Measurements from ENCODE around the gene SUGP1. TPM values are rescaled to one million over a fixed set of nuclear protein-coding genes. Genes with fewer than 3 reads are reported as not detected.

The SUGP1 gene
- total and polyA plus RNA-seq, 5 donors from 2014 or later, result 22.7 to 72.5 (median 29.2) TPM

DNA sequence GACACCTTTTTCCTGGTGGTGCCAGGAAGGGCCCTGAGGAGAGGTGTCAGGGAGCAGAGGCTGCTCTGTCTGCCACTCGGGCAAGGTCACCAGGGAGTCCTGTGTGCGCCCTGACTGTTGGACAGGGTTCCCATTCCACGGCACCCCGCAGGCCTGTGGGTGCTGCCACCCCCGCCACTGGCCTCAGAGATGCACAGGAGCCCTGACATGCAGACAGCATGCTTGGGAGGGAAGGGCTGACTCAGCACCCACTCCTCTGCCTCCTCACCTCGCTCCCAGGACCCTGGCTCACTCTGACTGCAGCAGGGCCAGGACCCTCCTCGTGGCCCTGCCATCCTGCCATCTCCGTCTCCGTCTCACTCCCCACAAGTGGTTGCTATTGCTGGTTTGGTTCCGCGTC, 25.7 kb upstream of the SUGP1 start:
- no peak overlapping the region for H3K4me3 Mint-ChIP-seq
- no peak overlapping the region for H3K27ac ChIP-seq (ENCODE audit: insufficient read depth, low read length, poor library complexity, severe bottlenecking)
- H3K36me3 Mint-ChIP-seq, result peaks cover 26% of the 10 kb centered on the region

GRCh38 chr19:19345232-19345631, 24.9 kb upstream of the SUGP1 start:
- H3K4me3 Mint-ChIP-seq, result peak overlapping the region in 1 of 4 donors; percentile 22
- Histone ChIP-seq H3K27me3 (ENCODE audit: control insufficient read depth, insufficient read depth, low read length) (no peaks in the 10 kb centered on the region), H3K9me3 (ENCODE audit: control insufficient read depth in 2 of 2, low read length in 2 of 2) (no peaks in the 10 kb centered on the region), H3K4me3 (ENCODE audit: low read depth, low read length) (no peak overlapping the region), H3K4me1 (ENCODE audit: control insufficient read depth, insufficient read depth, low read length, poor library complexity, severe bottlenecking) (no peaks in the 10 kb centered on the region), H3K27ac (ENCODE audit: insufficient read depth, low read length, poor library complexity, severe bottlenecking) (no peak overlapping the region), H3K36me3 (ENCODE audit: control insufficient read depth, insufficient read depth, low read length) (peaks cover 77% of the 10 kb centered on the region)
- DNase-seq (no peak), ATAC-seq (ENCODE audit: low read depth in 2 of 2) (no peak)
- no peaks in the 10 kb centered on the region for H3K9me3 Mint-ChIP-seq
- no peaks in the 10 kb centered on the region for H3K4me1 Mint-ChIP-seq
- H3K27me3 Mint-ChIP-seq, result no peaks in the 10 kb centered on the region
- H3K36me3 Mint-ChIP-seq, result peaks cover 26% of the 10 kb centered on the region
- H3K27ac Mint-ChIP-seq, result no peak overlapping the region

More for the DNA sequence above, 25.7 kb upstream of the SUGP1 start:
- Histone ChIP-seq H3K36me3 (ENCODE audit: control insufficient read depth, insufficient read depth, low read length) (peaks cover 72% of the 10 kb centered on the region), H3K9me3 (ENCODE audit: control insufficient read depth in 2 of 2, low read length in 2 of 2) (no peaks in the 10 kb centered on the region), H3K4me1 (ENCODE audit: control insufficient read depth, insufficient read depth, low read length, poor library complexity, severe bottlenecking) (no peaks in the 10 kb centered on the region), H3K4me3 (ENCODE audit: low read depth, low read length) (no peak overlapping the region), H3K27me3 (ENCODE audit: control insufficient read depth, insufficient read depth, low read length) (no peaks in the 10 kb centered on the region)
- H3K27ac Mint-ChIP-seq, result no peak overlapping the region
- ATAC-seq (ENCODE audit: low read depth in 2 of 2) (no peak), DNase-seq (no peak)
- no peaks in the 10 kb centered on the region for H3K27me3 Mint-ChIP-seq
- no peaks in the 10 kb centered on the region for H3K9me3 Mint-ChIP-seq
- H3K4me1 Mint-ChIP-seq, result no peaks in the 10 kb centered on the region

GRCh38 chr19:19343762-19344161, 23.5 kb upstream of the SUGP1 start:
- Mint-ChIP-seq H3K27ac (no peak overlapping the region), H3K9me3 (no peaks in the 10 kb centered on the region), H3K4me1 (no peaks in the 10 kb centered on the region), H3K4me3 (no peak overlapping the region), H3K27me3 (no peaks in the 10 kb centered on the region), H3K36me3 (peaks cover 21% of the 10 kb centered on the region)
- Histone ChIP-seq H3K4me3 (ENCODE audit: low read depth, low read length) (no peak overlapping the region), H3K27ac (ENCODE audit: insufficient read depth, low read length, poor library complexity, severe bottlenecking) (no peak overlapping the region), H3K27me3 (ENCODE audit: control insufficient read depth, insufficient read depth, low read length) (no peaks in the 10 kb centered on the region), H3K36me3 (ENCODE audit: control insufficient read depth, insufficient read depth, low read length) (peaks cover 73% of the 10 kb centered on the region), H3K9me3 (ENCODE audit: control insufficient read depth in 2 of 2, low read length in 2 of 2) (no peaks in the 10 kb centered on the region), H3K4me1 (ENCODE audit: control insufficient read depth, insufficient read depth, low read length, poor library complexity, severe bottlenecking) (no peaks in the 10 kb centered on the region)
- no peak for ATAC-seq (ENCODE audit: low read depth in 2 of 2)
- no peak for DNase-seq

- Mint-ChIP-seq H3K36me3 (peaks cover 26% of the 10 kb centered on the region), H3K4me3 (no peak overlapping the region), H3K27me3 (no peaks in the 10 kb centered on the region), H3K4me1 (no peaks in the 10 kb centered on the region), H3K9me3 (no peaks in the 10 kb centered on the region), H3K27ac (no peak overlapping the region)
- Histone ChIP-seq H3K27ac (ENCODE audit: insufficient read depth, low read length, poor library complexity, severe bottlenecking) (no peak overlapping the region), H3K27me3 (ENCODE audit: control insufficient read depth, insufficient read depth, low read length) (no peaks in the 10 kb centered on the region), H3K4me1 (ENCODE audit: control insufficient read depth, insufficient read depth, low read length, poor library complexity, severe bottlenecking) (no peaks in the 10 kb centered on the region), H3K9me3 (ENCODE audit: control insufficient read depth in 2 of 2, low read length in 2 of 2) (no peaks in the 10 kb centered on the region), H3K36me3 (ENCODE audit: control insufficient read depth, insufficient read depth, low read length) (peaks cover 78% of the 10 kb centered on the region), H3K4me3 (ENCODE audit: low read depth, low read length) (no peak overlapping the region)
- DNase-seq (no peak), ATAC-seq (ENCODE audit: low read depth in 2 of 2) (no peak)
Measured at GRCh38 chr19:19343016-19343362, 22.7 kb upstream of the SUGP1 start.

DNA sequence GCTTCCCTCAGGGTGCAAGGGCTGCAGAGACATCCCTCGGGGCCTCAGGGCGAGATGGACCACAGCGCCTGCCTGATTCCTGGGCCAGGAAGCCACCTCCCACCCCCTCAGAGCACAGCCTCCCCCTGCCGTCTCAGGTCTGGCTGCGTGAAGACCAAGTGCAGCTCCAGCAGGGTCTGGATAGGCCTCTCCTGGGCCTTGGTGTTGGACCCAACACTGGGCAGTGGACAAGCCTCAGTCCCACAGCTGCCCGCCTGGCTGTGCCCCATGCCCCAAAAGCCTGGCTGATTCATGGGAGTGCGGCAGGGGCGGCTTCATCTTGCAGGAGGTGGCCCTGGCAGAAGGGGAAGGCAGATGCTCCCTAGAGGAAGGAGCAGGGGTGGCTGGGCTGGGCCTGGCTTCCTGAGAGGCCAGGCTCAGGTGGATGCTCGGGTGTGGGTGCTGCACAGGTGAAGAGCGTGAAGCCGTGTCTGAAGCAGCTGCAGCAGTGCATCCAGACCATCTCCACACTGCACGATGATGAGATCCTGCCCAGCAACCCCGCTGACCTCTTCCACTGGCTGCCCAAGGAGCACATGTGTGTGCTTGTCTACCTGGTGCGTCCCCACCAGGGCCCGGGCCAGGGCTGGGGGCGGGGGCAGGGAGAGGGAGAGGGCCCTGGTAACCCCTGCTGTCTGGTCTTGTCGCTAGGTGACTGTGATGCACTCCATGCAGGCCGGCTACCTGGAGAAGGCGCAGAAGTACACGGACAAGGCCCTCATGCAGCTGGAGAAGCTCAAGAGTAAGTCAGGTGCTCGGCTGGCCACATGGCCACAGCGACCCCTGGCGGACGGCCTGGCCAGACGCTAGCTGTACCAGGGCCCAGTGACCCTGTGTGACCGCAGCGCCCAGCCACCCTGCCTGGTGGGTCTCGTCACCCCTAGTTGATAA, 22.0 kb upstream of the SUGP1 start:
- Mint-ChIP-seq H3K27me3 (no peaks in the 10 kb centered on the region), H3K4me1 (no peaks in the 10 kb centered on the region), H3K27ac (no peak overlapping the region), H3K36me3 (peaks cover 28% of the 10 kb centered on the region), H3K4me3 (no peak overlapping the region), H3K9me3 (no peaks in the 10 kb centered on the region)
- Histone ChIP-seq H3K4me1 (ENCODE audit: control insufficient read depth, insufficient read depth, low read length, poor library complexity, severe bottlenecking) (no peaks in the 10 kb centered on the region), H3K27me3 (ENCODE audit: control insufficient read depth, insufficient read depth, low read length) (no peaks in the 10 kb centered on the region), H3K36me3 (ENCODE audit: control insufficient read depth, insufficient read depth, low read length) (peaks cover 78% of the 10 kb centered on the region), H3K27ac (ENCODE audit: insufficient read depth, low read length, poor library complexity, severe bottlenecking) (no peak overlapping the region), H3K4me3 (ENCODE audit: low read depth, low read length) (no peak overlapping the region), H3K9me3 (ENCODE audit: control insufficient read depth in 2 of 2, low read length in 2 of 2) (no peaks in the 10 kb centered on the region)
- ATAC-seq (ENCODE audit: low read depth in 2 of 2) (peak in 1 of 2 donors; percentile 15), DNase-seq (no peak)

DNA sequence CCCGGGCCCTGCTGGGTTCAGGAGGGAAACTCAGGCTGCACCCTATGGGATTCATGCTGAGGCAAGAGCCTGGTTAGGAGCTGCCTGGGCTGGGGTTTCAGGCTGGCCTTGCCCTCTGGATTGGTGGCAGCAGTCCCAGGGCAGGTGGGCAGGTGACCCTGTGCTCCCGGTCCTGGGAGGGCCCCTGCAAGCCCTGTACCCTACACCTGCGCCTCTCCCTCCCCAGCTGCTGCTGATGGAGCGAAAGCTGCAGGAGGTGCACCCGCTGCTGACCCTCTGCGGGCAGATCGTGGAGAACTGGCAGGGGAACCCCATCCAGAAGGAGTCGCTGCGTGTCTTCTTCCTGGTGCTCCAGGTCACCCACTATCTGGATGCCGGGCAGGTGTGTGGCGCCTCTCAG, 20.7 kb upstream of the SUGP1 start:
- peaks cover 21% of the 10 kb centered on the region for H3K36me3 Mint-ChIP-seq
- no peaks in the 10 kb centered on the region for H3K9me3 Mint-ChIP-seq

GRCh38 chr19:19338082-19338481, 17.8 kb upstream of the SUGP1 start:
- Mint-ChIP-seq H3K36me3 (peaks cover 10% of the 10 kb centered on the region), H3K27me3 (no peaks in the 10 kb centered on the region)
- no peak overlapping the region for H3K27ac ChIP-seq (ENCODE audit: insufficient read depth, low read length, poor library complexity, severe bottlenecking)

More for the DNA sequence above, 20.7 kb upstream of the SUGP1 start:
- H3K27me3 ChIP-seq (ENCODE audit: control insufficient read depth, insufficient read depth, low read length), result no peaks in the 10 kb centered on the region
- peak overlapping the region in 1 of 3 donors; percentile 26 for H3K27ac Mint-ChIP-seq
- no peaks in the 10 kb centered on the region for H3K9me3 ChIP-seq (ENCODE audit: control insufficient read depth in 2 of 2, low read length in 2 of 2)
- H3K4me1 Mint-ChIP-seq, result no peaks in the 10 kb centered on the region
- H3K4me3 ChIP-seq (ENCODE audit: low read depth, low read length), result no peak overlapping the region
- peaks cover 75% of the 10 kb centered on the region for H3K36me3 ChIP-seq (ENCODE audit: control insufficient read depth, insufficient read depth, low read length)
- H3K27me3 Mint-ChIP-seq, result no peaks in the 10 kb centered on the region
- no peaks in the 10 kb centered on the region for H3K4me1 ChIP-seq (ENCODE audit: control insufficient read depth, insufficient read depth, low read length, poor library complexity, severe bottlenecking)
- no peak overlapping the region for H3K27ac ChIP-seq (ENCODE audit: insufficient read depth, low read length, poor library complexity, severe bottlenecking)
- no peak for DNase-seq
- no peak overlapping the region for H3K4me3 Mint-ChIP-seq
- ATAC-seq (ENCODE audit: low read depth in 2 of 2), result no peak

GRCh38 chr19:19337120-19337519, 16.8 kb upstream of the SUGP1 start:
- Mint-ChIP-seq H3K4me1 (peaks cover 0 to 11% (median 3%) of the 10 kb centered on the region in 4 donors), H3K27me3 (no peaks in the 10 kb centered on the region), H3K27ac (no peak overlapping the region), H3K9me3 (no peaks in the 10 kb centered on the region), H3K36me3 (peaks cover 10% of the 10 kb centered on the region), H3K4me3 (no peak overlapping the region)
- H3K4me1 ChIP-seq (ENCODE audit: control insufficient read depth, insufficient read depth, low read length, poor library complexity, severe bottlenecking), result no peaks in the 10 kb centered on the region
- no peaks in the 10 kb centered on the region for H3K27me3 ChIP-seq (ENCODE audit: control insufficient read depth, insufficient read depth, low read length)
- H3K36me3 ChIP-seq (ENCODE audit: control insufficient read depth, insufficient read depth, low read length), result peaks cover 74% of the 10 kb centered on the region
- ATAC-seq (ENCODE audit: low read depth in 2 of 2) (no peak), DNase-seq (no peak)
- H3K27ac ChIP-seq (ENCODE audit: insufficient read depth, low read length, poor library complexity, severe bottlenecking), result no peak overlapping the region
- H3K9me3 ChIP-seq (ENCODE audit: control insufficient read depth in 2 of 2, low read length in 2 of 2), result no peaks in the 10 kb centered on the region
- H3K4me3 ChIP-seq (ENCODE audit: low read depth, low read length), result no peak overlapping the region

More at GRCh38 chr19:19338082-19338481, 17.8 kb upstream of the SUGP1 start:
- Mint-ChIP-seq H3K4me3 (no peak overlapping the region), H3K27ac (peak overlapping the region in 1 of 3 donors; percentile 68), H3K4me1 (peaks cover 0 to 9% (median 3%) of the 10 kb centered on the region in 4 donors), H3K9me3 (no peaks in the 10 kb centered on the region)
- ATAC-seq (ENCODE audit: low read depth in 2 of 2), result no peak
- H3K36me3 ChIP-seq (ENCODE audit: control insufficient read depth, insufficient read depth, low read length), result peaks cover 70% of the 10 kb centered on the region
- no peaks in the 10 kb centered on the region for H3K27me3 ChIP-seq (ENCODE audit: control insufficient read depth, insufficient read depth, low read length)
- no peaks in the 10 kb centered on the region for H3K9me3 ChIP-seq (ENCODE audit: control insufficient read depth in 2 of 2, low read length in 2 of 2)
- no peak overlapping the region for H3K4me3 ChIP-seq (ENCODE audit: low read depth, low read length)
- DNase-seq, result no peak
- no peaks in the 10 kb centered on the region for H3K4me1 ChIP-seq (ENCODE audit: control insufficient read depth, insufficient read depth, low read length, poor library complexity, severe bottlenecking)
